HG03095 (cell line): ENCODE data around the gene LINS1.

ENCODE experiments used
- ATAC-seq: cut with Tn5 transposase; IDR thresholded peaks from one replicate; pipeline ENCODE4 v1.9.1; 2021; ENCODE audit warnings: moderate library complexity; ENCODE audit not compliant: unreplicated experiment

Gene LINS1

DNA sequence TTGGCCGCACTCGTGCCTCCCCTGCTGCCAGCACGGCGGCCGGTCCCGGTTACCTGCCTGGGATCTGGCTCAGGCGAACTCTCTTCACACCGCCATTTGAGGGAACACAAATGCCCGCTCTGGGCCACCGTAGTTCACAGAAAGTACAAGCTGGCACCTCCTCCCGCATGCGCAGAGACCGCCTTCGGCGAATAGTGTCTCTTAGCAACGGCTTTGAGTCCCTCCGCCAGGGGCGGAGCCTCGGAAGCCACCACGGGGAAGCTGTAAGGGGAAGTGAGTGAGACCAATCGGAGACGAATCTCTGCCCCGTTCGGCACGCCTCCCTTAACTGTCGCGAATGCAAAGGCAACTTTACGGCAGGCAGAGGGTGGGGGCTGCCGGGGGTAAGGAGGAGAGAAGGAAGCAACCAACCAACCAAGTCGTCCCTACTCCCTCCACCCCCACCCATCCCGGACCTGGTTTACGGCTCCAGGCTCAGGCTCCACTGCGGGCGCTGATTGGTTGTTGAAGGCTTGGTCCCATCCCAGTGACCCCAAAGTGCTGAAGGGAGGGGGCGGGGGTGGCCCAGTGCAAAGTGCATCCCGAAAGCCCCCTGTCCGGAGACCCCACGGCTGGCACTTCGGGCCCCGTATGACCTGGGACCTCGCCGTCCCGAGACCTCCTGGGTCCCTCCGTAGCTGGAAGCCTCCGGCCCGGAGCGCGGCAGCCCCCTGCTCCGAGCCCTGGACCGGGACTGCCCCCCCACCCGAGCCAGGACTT, at the start of gene LINS1, which contains the start of gene ASB7:
Gene LINS1 (minus strand): TSS at position 121 of the 759 bp plus-strand sequence. CDS start 21,342 bp downstream, outside the sequence.
Gene ASB7 (plus strand): TSS at position 526 of the 759 bp plus-strand sequence. CDS start 9,628 bp downstream, outside the sequence.
- peak; percentile 87 for ATAC-seq

- ATAC-seq: no peak
These were observed 49.3 kb upstream of the LINS1 start for GRCh38 chr15:100651253-100651652.

- no peak for ATAC-seq
These were observed 48.7 kb upstream of the LINS1 start for GRCh38 chr15:100650685-100651084.

DNA sequence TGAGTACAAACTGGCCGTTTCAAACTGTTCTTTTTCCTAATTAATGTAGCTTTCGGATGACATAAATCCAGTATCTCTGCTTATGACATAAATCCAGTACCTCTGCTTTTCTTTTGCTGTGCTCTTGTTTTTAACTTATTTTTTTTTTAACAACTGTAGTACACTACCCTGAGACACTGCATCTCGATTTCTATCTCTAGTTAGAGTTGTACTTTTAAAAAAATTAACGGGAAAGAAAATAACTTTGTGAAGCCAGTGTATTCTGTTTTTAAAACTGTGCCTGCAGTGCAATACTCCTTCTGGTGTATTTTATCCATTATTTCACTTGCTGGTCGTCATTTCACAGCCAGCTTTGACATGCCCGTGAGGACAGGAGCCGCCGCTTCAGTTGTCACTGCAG, 47.0 kb upstream of the LINS1 start:
- no peak for ATAC-seq

GRCh38 chr15:100645671-100646070, 43.7 kb upstream of the LINS1 start:
- no peak for ATAC-seq

DNA sequence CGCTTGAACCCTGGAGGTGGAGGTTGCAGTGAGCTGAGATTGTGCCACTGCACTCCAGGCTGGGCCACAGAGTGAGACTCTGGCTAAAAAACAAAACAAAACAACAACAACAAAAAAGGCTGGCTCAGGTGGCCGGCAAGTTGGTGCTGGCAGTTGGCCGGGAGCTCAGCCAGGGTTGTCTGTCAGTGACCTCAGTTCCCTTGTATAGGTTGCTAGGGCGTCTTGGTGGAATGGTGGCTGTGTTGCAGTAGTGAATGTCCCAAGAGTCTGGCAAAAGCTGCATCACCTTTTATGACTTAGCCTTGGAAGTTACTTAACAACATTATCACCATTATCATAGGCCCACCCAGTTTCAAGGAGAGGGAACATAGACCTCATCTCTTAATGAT, 41.0 kb upstream of the LINS1 start:
- no peak for ATAC-seq

DNA sequence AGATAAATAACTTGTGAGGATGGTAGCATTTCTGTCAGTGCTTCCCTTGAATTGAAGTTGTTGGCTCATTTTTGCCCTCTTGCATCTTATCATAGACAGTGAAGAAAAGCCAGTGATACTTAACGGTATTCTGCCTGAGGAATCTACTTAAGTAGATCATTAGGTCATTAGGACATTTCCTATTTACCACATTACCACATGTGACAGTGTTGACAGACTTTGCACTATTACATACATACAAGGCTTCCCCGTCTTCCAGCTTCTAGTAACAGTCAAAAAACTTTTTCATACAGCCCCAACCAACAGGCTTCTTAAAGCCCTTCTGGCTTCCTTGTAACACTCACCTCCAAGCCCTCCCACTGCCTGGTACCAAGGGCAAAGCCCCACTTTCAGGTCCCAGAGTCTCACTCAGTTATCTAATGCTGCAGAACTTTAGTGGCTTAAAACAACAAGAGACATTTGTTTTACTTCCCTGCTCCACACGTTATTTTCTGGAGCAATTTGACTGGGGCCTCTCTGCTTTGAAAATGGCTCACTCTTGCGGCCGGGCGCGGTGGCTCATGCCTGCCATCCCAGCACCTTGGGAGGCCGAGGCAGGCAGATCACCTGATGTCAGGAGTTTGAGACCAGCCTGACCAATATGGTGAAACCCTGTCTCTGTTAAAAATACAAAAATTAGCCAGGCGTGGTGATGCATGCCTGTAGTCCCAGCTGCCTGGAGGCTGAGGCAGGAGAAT, 40.4 kb upstream of the LINS1 start:
- ATAC-seq: no peak

DNA sequence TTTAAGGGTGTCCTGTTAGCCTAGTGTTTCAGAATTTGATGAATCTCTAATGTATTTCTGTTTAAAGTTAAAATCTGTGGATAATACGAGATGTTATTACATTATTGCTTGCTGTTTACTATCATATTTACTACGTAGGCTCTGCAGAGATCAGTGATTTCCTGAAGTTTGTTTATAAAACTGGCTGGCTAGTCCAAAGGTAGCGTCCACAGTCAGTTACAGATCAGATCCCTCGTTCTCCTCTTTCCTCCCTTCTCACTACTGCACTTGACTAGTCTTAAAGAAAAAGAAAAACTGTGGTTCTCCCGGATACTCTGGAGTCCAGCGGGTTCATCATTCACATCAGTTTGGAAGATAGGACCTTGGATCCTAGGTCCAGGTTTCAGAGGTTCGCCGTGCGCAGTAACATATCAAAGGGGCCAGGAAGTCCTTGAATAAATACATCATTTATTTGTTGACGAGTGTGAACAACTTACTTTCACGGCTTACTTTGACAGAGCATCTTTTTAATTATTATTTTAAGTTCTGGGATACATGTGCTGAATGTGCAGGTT, 36.3 kb upstream of the LINS1 start:
- no peak for ATAC-seq

- ATAC-seq: no peak
These were observed 33.6 kb upstream of the LINS1 start for GRCh38 chr15:100635406-100636071.

DNA sequence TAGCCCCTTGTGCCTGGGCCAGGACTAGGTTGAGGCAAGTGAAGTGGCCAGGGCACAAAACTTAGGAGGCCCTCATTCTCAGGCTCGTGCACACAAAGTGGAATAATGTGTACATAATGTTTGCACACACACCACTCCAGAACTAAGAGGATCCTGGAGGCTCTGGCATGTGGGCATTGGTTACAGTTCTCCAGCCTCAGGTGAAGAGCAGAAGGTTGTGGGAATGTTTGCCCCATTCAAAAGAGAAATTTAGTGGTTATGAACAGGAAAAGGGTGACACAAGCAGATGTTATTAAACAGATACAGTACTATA, 31.7 kb upstream of the LINS1 start:
- ATAC-seq: no peak

- no peak for ATAC-seq
These were observed 29.8 kb upstream of the LINS1 start for GRCh38 chr15:100631831-100632230.

GRCh38 chr15:100628746-100629145, 26.8 kb upstream of the LINS1 start:
- ATAC-seq: no peak

DNA sequence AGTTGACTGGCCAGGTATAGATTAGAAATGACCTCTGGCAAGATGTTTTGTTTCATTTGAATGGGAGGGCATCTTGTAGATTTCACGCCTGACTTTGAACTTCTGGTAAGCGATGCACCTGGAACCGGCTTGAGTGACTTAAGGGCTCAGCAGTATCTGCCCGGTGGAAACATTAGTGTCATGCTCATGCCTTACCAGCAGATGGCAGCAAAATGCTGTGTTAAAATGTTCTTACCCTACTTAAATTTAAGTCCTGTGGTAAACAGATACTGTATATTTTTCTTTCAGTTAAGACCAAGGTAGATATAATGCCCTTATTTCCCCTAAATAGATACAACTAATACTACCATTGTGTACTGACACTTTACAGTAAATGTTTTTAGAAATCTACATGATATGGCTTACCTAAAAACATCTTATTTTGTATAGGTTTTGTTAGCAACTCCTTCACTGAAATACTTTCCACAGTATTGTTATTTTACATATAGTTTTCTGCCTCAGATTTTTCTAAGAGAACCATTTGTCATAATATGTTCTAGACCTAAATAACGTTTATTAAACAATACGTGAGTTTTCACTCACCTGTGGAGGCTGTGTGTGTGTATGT, 25.9 kb upstream of the LINS1 start:
- peak; percentile 64 for ATAC-seq

DNA sequence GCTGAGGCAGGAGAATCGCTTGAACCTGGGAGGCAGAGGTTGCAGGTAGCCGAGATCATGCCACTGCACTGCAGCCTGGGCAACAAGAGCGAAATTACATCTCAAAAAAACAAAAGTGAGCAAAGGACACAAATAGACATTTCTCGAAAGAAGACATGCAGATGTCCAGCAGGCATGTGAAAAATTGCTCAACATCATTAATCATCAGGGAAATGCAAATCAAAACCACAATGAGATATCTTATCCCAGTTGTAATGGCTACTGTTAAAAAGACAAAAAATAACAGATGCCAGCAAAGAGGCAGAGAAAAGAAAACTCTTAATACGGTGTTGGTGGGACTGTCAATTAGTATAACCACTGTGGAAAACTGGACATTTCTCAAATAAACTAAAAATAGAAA, 21.3 kb upstream of the LINS1 start:
- no peak for ATAC-seq

DNA sequence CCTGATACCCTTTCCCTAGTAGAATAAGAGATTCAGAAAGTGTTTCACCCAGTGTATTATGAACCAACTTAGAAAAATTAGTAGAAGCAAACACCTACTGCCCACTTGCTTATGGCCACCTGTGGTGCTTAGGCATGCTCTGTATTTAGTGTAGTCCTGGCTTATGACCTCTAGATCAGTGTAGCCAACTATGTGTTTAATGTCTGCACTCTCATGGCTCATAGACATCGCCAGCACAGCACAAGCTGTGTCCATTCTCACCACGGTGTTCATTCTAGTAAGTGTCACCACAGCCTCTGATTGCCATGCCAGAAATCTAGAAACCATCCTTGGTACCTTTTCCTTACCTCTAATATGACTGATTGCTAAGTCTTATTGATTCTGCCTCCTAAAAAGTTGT, 14.7 kb upstream of the LINS1 start:
- no peak for ATAC-seq

DNA sequence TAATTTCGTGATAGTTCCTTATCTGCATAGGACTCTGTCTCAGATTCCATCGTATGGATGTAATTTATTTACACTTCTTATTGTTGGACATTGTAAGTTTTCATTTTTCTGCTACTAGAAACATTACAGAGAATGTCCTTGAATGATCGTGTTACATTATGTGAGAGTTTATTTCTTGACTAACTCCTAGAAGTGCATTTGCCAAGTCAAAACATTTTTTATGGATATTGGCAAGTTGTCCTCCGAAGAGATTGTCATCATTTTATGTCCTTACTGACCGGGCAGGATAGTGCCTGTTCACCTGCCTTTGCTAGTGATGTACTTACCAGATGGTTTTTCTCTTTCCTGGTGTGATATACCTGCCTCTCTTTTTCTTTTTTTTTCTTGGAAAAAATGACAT, 13.8 kb upstream of the LINS1 start:
- ATAC-seq: no peak

- ATAC-seq: no peak
These were observed 12.9 kb upstream of the LINS1 start for GRCh38 chr15:100614918-100615317.

- ATAC-seq: no peak
These were observed 12.4 kb upstream of the LINS1 start for GRCh38 chr15:100614336-100614735.

- no peak for ATAC-seq
These were observed 11.2 kb upstream of the LINS1 start for GRCh38 chr15:100613208-100613607.

DNA sequence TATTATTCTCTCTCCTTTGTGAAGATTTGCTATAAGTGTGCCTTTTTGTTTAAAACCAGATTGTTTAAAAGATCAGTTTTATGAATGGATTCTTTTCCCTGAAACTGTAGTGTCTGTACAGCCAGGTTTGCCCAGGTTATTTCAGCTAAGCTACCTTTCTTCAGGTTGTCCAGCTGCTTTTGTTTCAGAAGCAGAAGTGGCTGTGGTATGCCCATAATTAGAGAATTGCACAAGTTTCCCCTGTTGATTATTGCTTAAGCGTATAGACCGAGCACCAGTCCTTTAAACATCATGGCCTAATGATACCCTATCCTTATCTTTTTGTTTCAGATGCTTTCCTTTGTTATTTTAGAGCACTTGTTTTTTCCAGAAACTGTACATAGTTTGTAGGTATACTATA, 10.6 kb upstream of the LINS1 start:
- ATAC-seq: no peak

GRCh38 chr15:100602823-100603393, 924 bp upstream of the LINS1 start:
- ATAC-seq: peak; percentile 37
